GM04503 (cell line): ENCODE measurements around the gene ARHGAP28.

Experiments
- DNase-seq: peaks from one replicate; pipeline ENCODE4 v3.0.0-alpha.2; 2012; ENCODE audit warnings: low read depth

ARHGAP28 gene, protein sequence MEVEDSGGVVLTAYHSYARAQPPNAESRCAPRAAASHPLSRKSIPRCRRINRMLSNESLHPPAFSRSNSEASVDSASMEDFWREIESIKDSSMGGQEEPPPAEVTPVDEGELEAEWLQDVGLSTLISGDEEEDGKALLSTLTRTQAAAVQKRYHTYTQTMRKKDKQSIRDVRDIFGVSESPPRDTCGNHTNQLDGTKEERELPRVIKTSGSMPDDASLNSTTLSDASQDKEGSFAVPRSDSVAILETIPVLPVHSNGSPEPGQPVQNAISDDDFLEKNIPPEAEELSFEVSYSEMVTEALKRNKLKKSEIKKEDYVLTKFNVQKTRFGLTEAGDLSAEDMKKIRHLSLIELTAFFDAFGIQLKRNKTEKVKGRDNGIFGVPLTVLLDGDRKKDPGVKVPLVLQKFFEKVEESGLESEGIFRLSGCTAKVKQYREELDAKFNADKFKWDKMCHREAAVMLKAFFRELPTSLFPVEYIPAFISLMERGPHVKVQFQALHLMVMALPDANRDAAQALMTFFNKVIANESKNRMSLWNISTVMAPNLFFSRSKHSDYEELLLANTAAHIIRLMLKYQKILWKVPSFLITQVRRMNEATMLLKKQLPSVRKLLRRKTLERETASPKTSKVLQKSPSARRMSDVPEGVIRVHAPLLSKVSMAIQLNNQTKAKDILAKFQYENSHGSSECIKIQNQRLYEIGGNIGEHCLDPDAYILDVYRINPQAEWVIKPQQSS

GRCh38 chr18:6729247-6730091, at the start of gene ARHGAP28:
Gene ARHGAP28 (plus strand): TSS chr18:6729716. CDS start chr18:6729822, 106 bp downstream.
- DNase-seq: no peak

GRCh38 chr18:6681331-6681875, 48.1 kb upstream of the ARHGAP28 start:
- no peak for DNase-seq

DNA sequence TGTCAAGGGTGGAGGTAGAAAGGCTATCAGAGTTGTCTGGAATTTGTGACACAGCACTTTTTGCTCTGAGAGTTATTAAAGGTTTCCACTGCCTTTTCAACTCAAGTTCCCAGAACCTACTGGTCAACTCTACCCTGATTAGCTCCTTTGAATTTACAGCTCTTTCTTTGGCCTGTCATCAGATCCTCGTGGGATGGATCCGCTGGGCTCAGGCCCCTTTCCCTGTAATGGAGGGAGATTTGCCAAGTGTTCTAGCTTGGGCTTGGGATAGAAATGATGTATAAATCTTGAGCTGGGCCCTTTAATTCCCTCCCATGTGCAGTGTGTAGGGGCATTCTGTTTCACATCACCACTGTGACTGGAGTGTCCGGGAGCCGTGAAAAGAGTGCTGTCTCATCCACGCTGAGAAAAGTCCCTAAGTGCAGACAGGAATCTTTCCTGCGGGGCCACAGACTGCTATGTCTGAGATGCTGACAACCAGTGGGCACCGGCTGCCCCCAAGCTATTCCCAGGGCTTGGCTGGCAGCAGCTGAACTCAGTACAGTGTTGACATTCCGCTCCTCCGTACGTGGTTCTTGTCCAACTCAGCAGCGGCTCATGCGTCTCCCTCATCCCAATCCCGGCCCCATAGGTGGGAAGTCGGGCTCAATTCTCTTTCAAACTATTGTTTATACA, 46.9 kb upstream of the ARHGAP28 start:
- DNase-seq: no peak

DNA sequence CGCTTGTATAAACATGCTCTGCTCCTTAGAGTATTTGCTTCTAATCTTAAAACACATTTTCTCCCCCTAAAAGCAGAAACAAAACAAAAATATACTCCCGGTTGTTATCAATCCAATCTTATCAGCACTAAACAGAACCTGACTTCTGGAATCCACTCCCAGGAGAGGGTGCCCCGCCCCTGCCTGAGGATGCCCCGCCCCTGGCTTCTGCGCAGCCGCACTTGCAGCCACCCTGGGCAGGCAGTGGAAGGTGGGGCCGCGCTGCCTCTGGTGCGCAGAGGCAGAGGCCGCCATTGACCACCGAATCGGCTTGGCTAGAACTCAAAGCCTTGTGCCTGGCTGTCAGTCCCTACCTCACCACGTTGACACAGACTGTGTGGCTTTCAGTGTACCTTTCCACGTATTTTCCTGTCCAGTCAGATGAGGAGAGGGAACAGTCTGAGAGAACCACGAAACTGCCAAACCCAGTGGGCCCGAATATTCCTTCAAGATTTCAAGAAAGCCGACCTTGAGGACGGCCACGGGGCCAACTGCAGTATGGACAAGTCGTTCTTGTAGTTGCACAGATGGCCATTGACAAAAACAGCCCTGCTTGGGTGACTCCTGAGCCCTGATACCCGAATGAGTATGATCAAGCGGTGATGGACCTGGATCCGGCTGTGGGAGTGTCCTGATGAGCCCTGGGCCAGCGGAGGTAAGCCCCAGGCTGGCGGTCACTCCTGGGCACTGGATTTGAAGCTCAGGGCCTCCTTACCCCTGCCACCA, 46.2 kb upstream of the ARHGAP28 start:
- DNase-seq: no peak

DNA sequence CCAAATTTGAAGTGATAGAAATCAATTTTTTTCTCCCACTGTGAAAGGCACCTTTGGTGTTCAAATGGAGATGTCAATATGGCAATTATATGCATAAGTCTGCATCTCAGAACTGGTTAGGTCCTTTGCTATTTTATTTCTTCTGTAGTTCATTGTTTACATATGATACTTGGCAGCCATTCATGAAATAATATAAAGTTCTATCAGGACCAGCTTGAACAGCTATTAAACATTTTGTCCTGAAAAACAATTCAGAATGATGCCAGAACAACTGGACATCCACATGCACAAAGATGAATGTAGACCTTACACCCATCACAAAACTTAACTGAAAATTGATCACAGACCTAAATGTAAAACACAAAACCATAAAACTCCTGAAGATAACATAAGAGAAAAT, 41.8 kb upstream of the ARHGAP28 start:
- DNase-seq: no peak

DNA sequence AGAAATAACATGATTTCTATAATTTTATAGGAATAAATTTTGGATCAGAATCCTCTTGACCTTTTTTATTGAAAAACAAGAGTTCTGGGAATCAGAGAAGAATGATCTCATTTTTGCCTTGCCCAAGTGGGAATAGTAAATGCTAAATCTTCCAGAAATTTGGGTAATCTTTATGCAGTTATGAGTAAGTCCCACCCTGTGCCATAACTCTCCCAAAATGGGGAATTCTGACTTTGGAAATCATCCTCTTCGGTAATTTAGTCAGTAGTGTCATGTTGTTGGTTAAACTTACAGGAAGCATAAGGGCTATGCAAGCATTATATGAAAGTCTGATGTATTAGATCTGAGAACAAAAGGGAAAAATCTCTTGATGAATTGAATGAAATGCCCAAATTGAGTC, 20.6 kb upstream of the ARHGAP28 start:
- DNase-seq: no peak

- DNase-seq: no peak
Observed at GRCh38 chr18:6711467-6711866, 18.0 kb upstream of the ARHGAP28 start.

- no peak for DNase-seq
Observed at GRCh38 chr18:6712401-6712800, 17.1 kb upstream of the ARHGAP28 start.

DNA sequence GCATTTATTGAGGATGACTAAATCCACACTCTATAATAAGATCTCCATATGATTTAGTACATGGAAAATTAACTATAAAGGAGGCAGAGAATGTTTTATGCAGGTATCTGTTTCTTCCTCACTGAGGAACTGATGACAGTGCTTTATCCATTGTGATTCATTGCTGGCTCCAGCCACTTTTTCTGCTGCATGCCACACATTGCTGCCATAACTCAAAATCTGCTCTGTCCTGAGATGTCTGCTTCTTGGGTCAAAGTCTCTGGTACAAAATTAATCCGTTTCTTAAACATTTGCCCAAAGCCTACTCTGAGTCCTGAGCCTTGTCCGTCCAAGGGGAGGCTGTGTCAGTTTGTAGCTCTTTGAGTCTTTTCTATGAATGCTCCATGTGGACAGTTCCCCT, 15.5 kb upstream of the ARHGAP28 start:
- DNase-seq: no peak

- no peak for DNase-seq
Observed at GRCh38 chr18:6718267-6718666, 11.2 kb upstream of the ARHGAP28 start.

DNA sequence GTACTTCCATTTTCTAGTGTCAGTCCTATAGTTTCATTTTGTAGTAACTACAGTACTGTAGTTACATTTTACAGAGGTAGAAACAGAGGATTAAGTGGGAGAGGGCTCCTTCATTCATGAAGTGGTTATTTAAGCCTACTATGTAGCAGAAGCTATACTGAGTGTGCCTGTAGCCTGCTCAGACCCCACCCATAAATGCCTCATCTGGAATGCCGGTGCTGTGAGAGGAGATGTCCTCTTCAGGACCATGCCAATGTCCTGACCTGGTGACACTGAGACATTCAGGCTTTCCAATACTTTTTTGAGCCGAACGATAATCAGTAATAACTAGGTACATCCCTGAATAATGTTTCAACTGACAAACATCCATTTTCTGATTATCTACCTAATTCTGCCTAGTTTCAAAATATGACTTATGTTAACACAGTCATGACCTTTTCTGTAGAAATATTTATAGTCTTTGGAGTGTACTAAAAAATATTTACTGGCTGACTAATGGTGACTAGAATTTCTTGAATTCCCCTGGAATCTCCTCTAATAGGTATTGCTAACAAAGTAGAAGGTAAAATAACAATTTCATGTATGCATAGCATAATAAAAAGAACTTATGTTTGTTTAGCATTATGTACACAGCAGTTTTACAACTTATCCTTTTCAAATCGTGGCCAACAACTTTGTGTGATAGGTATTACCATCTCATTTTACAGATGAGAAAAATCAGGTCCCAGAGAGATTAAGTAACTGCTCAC, 10.2 kb upstream of the ARHGAP28 start:
- DNase-seq: no peak

- no peak for DNase-seq
Observed at GRCh38 chr18:6719910-6720683, 9.4 kb upstream of the ARHGAP28 start.

DNA sequence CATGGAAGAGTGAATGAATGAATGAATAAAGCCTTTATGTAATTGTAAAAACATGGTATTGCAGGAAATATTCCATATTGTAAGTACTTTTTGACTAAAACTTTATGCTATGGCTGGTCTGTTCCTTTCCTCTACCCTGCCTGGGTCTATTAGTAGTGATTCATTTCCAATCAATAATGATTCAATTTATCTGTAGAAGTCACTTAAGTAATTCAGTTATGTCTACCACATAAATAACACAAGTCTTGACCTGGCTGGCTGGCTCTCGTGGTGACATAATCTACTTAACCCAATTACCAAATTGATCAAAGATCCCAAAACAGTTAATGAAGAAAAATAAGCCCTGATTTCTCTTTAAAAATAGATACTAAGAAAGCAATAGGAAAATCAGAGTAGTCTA, 7.8 kb upstream of the ARHGAP28 start:
- DNase-seq: no peak

- no peak for DNase-seq
Observed at GRCh38 chr18:6722690-6723089, 6.8 kb upstream of the ARHGAP28 start.

GRCh38 chr18:6724331-6724730, 5.2 kb upstream of the ARHGAP28 start:
- no peak for DNase-seq

- no peak for DNase-seq
Observed at GRCh38 chr18:6728331-6728730, 1.2 kb upstream of the ARHGAP28 start.

- no peak for DNase-seq
Observed at GRCh38 chr18:6728809-6729246, 688 bp upstream of the ARHGAP28 start.

DNA sequence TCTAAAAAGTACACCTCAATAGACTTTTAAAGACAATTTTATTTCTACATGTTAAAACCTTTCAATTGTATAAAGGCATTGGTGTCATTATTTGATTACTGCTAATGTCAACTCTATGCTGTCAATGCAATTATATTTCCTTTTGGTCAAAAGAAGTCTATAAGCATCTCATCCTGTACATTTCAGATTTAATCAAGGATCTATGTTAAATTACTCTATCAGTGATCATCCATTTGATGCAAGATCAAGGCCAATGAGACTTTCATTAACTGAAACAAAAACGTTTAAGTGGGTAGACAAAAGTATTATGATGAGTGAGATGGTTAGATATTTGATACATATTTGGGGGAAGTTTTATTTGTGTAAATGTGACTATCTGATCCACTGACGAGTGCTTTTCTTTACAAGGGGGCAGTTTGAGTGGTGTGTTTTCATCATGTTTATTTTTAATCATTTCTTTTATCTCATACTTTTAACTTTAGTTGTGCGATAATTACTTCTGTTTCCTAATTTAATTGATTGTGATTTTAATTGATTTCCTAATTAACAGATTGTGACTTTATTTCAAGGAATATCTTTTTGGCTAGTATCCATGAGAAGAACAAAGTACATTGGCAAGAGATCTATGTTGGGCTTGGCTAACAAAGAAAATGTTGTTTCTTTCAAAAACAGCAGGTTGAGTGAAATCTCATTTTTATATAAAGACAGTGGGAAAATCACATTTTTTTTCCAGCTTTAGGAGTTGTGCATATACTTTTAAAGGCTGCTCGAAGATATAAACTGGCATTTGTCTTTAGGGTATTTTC, 1.1 kb downstream of the ARHGAP28 start:
- DNase-seq: no peak

DNA sequence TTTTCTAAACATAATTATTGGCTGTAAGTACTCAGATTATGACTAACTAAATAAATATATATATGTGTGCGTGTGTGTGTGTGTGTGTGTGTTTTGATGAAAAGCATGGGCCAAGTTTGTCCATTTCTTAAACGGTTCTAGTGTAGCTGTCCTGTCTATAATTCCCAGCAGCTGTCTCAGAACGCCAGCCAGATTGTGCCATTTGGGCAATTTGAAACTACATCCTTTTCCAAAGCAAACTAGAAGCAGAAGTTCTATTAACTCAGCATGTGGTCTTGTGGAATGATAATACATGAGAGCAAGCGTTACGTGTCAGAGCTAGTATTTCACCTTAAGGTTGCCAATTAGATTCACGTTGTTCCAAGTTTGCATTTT, 1.7 kb downstream of the ARHGAP28 start:
- DNase-seq: peak; percentile 58
